Calu3 (cell line): ENCODE data around the gene NAV2. TPM values are rescaled to one million over a fixed set of nuclear protein-coding genes. Genes with fewer than 3 reads are reported as not detected.

Source experiments
- BruUV-seq: library from RNA; stranded (reverse); fragments of 400-500 nt; replicated peaks from 2 replicates; lab custom pipeline; 2021; lab: Mats Ljungman, UMichigan
- CTCF ChIA-PET: fragments of 300-600 bp; sonication (Branson Sonifier 250); formaldehyde crosslinking; loops from one replicate; lab custom pipeline; 2022; ENCODE audit warnings: antibody characterized with exemption; lab: Charles Lee
- DNase-seq: peaks from one replicate; pipeline ENCODE4 v3.0.0; 2022
- H3K27ac Mint-ChIP-seq: one replicate; pipeline ENCODE4 v1.8.0; 2022; ENCODE audit warnings: mixed read lengths; ENCODE audit not compliant: unreplicated experiment
- H3K27me3 Mint-ChIP-seq: one replicate; pipeline ENCODE4 v1.8.0; 2022; ENCODE audit warnings: mixed read lengths; ENCODE audit not compliant: unreplicated experiment
- H3K36me3 Mint-ChIP-seq: one replicate; pipeline ENCODE4 v1.8.0; 2022; ENCODE audit warnings: mild to moderate bottlenecking, moderate library complexity, mixed read lengths; ENCODE audit not compliant: insufficient read depth, unreplicated experiment
- H3K4me1 Mint-ChIP-seq: one replicate; pipeline ENCODE4 v1.8.0; 2022; ENCODE audit warnings: mild to moderate bottlenecking, low read depth, mixed read lengths; ENCODE audit not compliant: unreplicated experiment
- H3K4me3 Mint-ChIP-seq: one replicate; pipeline ENCODE4 v1.8.0; 2022; ENCODE audit warnings: mild to moderate bottlenecking, low read depth, moderate library complexity, mixed read lengths; ENCODE audit not compliant: unreplicated experiment
- H3K9me3 Mint-ChIP-seq: one replicate; pipeline ENCODE4 v1.8.0; 2022; ENCODE audit warnings: low read depth, mixed read lengths; ENCODE audit not compliant: unreplicated experiment
- CTCF ChIP-seq: fragments of 200-600 bp; IDR thresholded peaks from one replicate; pipeline ENCODE4 v1.8.0; 2022; ENCODE audit warnings: antibody characterized with exemption; ENCODE audit not compliant: unreplicated experiment
- intact Hi-C: fragments of 100-400 bp; cut with micrococcal nuclease; formaldehyde crosslinking; loops from one replicate; pipeline ENCODE4 v1.10.0; 2022; ENCODE audit not compliant: unreplicated experiment
- total RNA-seq: library from RNA; stranded (reverse); gene quantifications from 2 replicates; pipeline ENCODE4 v1.2.3, GENCODE V29; 2022

NAV2 gene
- total RNA-seq, 1 experiment from 2014 or later: 21.4 TPM

GRCh38 chr11:19987331-19987801, 274.7 kb downstream of the NAV2 start:
- TF ChIP-seq CTCF: no peak
- no peak overlapping the region for H3K4me3 Mint-ChIP-seq

GRCh38 chr11:19988598-19988997, 276.0 kb downstream of the NAV2 start:
- no peak overlapping the region for H3K27ac Mint-ChIP-seq
- no peak overlapping the region for H3K4me3 Mint-ChIP-seq
- peak; percentile 15 for DNase-seq
- peaks cover 30% of the 10 kb centered on the region for H3K4me1 Mint-ChIP-seq
- intact Hi-C loops: no loop called here
- TF ChIP-seq CTCF: no peak
- no peaks in the 10 kb centered on the region for H3K27me3 Mint-ChIP-seq
- no TSS peak for BruUV-seq
- peaks cover 4% of the 10 kb centered on the region for H3K36me3 Mint-ChIP-seq
- CTCF ChIA-PET: no interaction called here
- no peaks in the 10 kb centered on the region for H3K9me3 Mint-ChIP-seq

More at GRCh38 chr11:19987331-19987801, 274.7 kb downstream of the NAV2 start:
- intact Hi-C loops: no loop called here
- H3K9me3 Mint-ChIP-seq: no peaks in the 10 kb centered on the region
- H3K27me3 Mint-ChIP-seq: no peaks in the 10 kb centered on the region
- H3K4me1 Mint-ChIP-seq: peaks cover 42% of the 10 kb centered on the region
- CTCF ChIA-PET: interaction anchor here (0.6 kb wide), 1 partner anchor 59 kb away, joined by 7 read pairs; no protein-coding TSS in a partner anchor
- H3K36me3 Mint-ChIP-seq: peaks cover 13% of the 10 kb centered on the region
- H3K27ac Mint-ChIP-seq: no peak overlapping the region
- BruUV-seq: no TSS peak
- DNase-seq: no peak

GRCh38 chr11:19989191-19989590, 276.6 kb downstream of the NAV2 start:
- peaks cover 28% of the 10 kb centered on the region for H3K4me1 Mint-ChIP-seq
- H3K27ac Mint-ChIP-seq: no peak overlapping the region
- H3K36me3 Mint-ChIP-seq: peaks cover 4% of the 10 kb centered on the region
- H3K9me3 Mint-ChIP-seq: no peaks in the 10 kb centered on the region
- CTCF ChIA-PET: no interaction called here
- no peak for DNase-seq
- H3K4me3 Mint-ChIP-seq: no peak overlapping the region
- intact Hi-C loops: no loop called here
- BruUV-seq: no TSS peak
- TF ChIP-seq CTCF: no peak
- no peaks in the 10 kb centered on the region for H3K27me3 Mint-ChIP-seq

- Mint-ChIP-seq H3K4me3 (no peak overlapping the region), H3K4me1 (peaks cover 45% of the 10 kb centered on the region), H3K36me3 (peaks cover 11% of the 10 kb centered on the region), H3K27ac (no peak overlapping the region), H3K9me3 (no peaks in the 10 kb centered on the region), H3K27me3 (no peaks in the 10 kb centered on the region)
- BruUV-seq: no TSS peak
- no peak for TF ChIP-seq CTCF
- intact Hi-C loops: no loop called here
- CTCF ChIA-PET: interaction anchor here (0.6 to 0.8 kb wide), 2 partner anchors 8 to 11 kb away, joined by 3 read pairs; no protein-coding TSS in a partner anchor
- no peak for DNase-seq
Measured at GRCh38 chr11:19992162-19992561, 279.5 kb downstream of the NAV2 start.
